22Rv1 (cell line): ENCODE results near the gene NELL2.

Experiments
- CTCF ChIP-seq: fragments of 450-650 bp; IDR thresholded peaks from 2 replicates; pipeline ENCODE4 v1.5.1; 2017; ENCODE audit warnings: mild to moderate bottlenecking
- ZFX ChIP-seq: fragments of 450-650 bp; IDR thresholded peaks from 2 replicates; pipeline ENCODE4 v1.6.1; 2017; ENCODE audit warnings: antibody characterized with exemption, borderline replicate concordance

- no peak for TF ChIP-seq CTCF
- TF ChIP-seq ZFX: no peak
Observed at GRCh38 chr12:44500423-44500822, 375.7 kb downstream of the NELL2 start.
